Liver (tissue), 3 donors: ENCODE results near the gene SYNGR3.

Experiments
- REST ChIP-seq: IDR thresholded peaks from 2 replicates; pipeline ENCODE4 v1.6.1; 2016; ENCODE audit warnings: antibody characterized with exemption, mild to moderate bottlenecking
- TAF1 ChIP-seq: conservative IDR thresholded peaks from 2 replicates; pipeline ENCODE4 v1.6.1; 2016; ENCODE audit warnings: antibody characterized with exemption, mild to moderate bottlenecking
- TF ChIP-seq, protein P1 (sequence below): fragments of 150-350 bp; IDR thresholded peaks from 2 replicates; pipeline ENCODE4 v1.5.1; 2017; ENCODE audit warnings: improper control_type of control experiment, low read depth, low read length; ENCODE audit not compliant: missing input control
- donor health status: healthy.
- donor health status: healthy.

- TF ChIP-seq, protein P1, sequence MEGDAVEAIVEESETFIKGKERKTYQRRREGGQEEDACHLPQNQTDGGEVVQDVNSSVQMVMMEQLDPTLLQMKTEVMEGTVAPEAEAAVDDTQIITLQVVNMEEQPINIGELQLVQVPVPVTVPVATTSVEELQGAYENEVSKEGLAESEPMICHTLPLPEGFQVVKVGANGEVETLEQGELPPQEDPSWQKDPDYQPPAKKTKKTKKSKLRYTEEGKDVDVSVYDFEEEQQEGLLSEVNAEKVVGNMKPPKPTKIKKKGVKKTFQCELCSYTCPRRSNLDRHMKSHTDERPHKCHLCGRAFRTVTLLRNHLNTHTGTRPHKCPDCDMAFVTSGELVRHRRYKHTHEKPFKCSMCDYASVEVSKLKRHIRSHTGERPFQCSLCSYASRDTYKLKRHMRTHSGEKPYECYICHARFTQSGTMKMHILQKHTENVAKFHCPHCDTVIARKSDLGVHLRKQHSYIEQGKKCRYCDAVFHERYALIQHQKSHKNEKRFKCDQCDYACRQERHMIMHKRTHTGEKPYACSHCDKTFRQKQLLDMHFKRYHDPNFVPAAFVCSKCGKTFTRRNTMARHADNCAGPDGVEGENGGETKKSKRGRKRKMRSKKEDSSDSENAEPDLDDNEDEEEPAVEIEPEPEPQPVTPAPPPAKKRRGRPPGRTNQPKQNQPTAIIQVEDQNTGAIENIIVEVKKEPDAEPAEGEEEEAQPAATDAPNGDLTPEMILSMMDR: no peak
- TF ChIP-seq TAF1 (no peak), REST (no peak)
These were observed 36.2 kb downstream of the SYNGR3 start for GRCh38 chr16:2025878-2026460.
